IMR-90 (cell line): ENCODE measurements around the gene BRDT. TPM values are rescaled to one million over a fixed set of nuclear protein-coding genes. Genes with fewer than 3 reads are reported as not detected.

Experiments
- ATAC-seq: fragments of 200-7000 bp; cut with Tn5 transposase; 2 replicates; pipeline ENCODE4 v1.9.1; 2020; ENCODE audit warnings: low read depth, mild to moderate bottlenecking, moderate library complexity
- BruUV-seq: library from RNA; stranded (reverse); fragments of 400-500 nt; replicated peaks from 2 replicates; lab custom pipeline; 2021; lab: Mats Ljungman, UMichigan
- CTCF ChIA-PET: fragments of 300-600 bp; formaldehyde crosslinking; extraction: SDS; loops from one replicate; lab custom pipeline; 2021; ENCODE audit warnings: antibody characterized with exemption; lab: Yijun Ruan, JAX
- POLR2A ChIA-PET: fragments of 300-600 bp; sonication (Branson Sonifier 250); formaldehyde crosslinking; loops from one replicate; lab custom pipeline; 2022; ENCODE audit warnings: antibody characterized with exemption; ENCODE audit not compliant: unreplicated experiment; lab: Charles Lee
- DNase-seq: peaks from one replicate; pipeline ENCODE4 v3.0.0; 2013
- H2AFZ ChIP-seq: replicated peaks from 2 replicates; pipeline ENCODE3; 2013; ENCODE audit warnings: low read length, mild to moderate bottlenecking; ENCODE audit not compliant: poor library complexity
- H2AK5ac ChIP-seq: 2 replicates; pipeline ENCODE4 v1.6.1; 2013; ENCODE audit warnings: low read depth, low read length, inconsistent platforms
- H2AK9ac ChIP-seq: replicated peaks from 2 replicates; pipeline ENCODE3; 2013; ENCODE audit warnings: mild to moderate bottlenecking, low read depth, low read length, moderate library complexity; ENCODE audit not compliant: poor library complexity
- H2BK120ac ChIP-seq: 2 replicates; pipeline ENCODE4 v1.6.1; 2013; ENCODE audit warnings: low read depth, low read length, inconsistent platforms
- H2BK15ac ChIP-seq: 3 replicates; pipeline ENCODE4 v1.6.1; 2013; ENCODE audit warnings: low read depth, low read length, inconsistent platforms
- H2BK20ac ChIP-seq: 2 replicates; pipeline ENCODE4 v1.6.1; 2013; ENCODE audit warnings: low read depth, mild to moderate bottlenecking, inconsistent platforms, low read length, moderate library complexity
- H2BK5ac ChIP-seq: 2 replicates; pipeline ENCODE4 v1.6.1; 2013; ENCODE audit warnings: mild to moderate bottlenecking, low read depth, low read length, inconsistent platforms; ENCODE audit not compliant: poor library complexity, severe bottlenecking
- H3K14ac ChIP-seq: replicated peaks from 2 replicates; pipeline ENCODE4 v1.6.1; 2013; ENCODE audit warnings: low read depth, low read length, inconsistent platforms
- H3K18ac ChIP-seq: 2 replicates; pipeline ENCODE4 v1.6.1; 2013; ENCODE audit warnings: low read depth, low read length, control low read depth
- H3K23ac ChIP-seq: 2 replicates; pipeline ENCODE4 v1.6.1; 2013; ENCODE audit warnings: low read depth, low read length, inconsistent platforms
- H3K27ac ChIP-seq: 2 replicates; pipeline ENCODE4 v1.5.1; 2013; ENCODE audit warnings: mild to moderate bottlenecking, control low read depth, low read length; ENCODE audit not compliant: insufficient read depth
- H3K27me3 ChIP-seq: 2 replicates; pipeline ENCODE4 v1.6.1; 2013; ENCODE audit warnings: low read length; ENCODE audit not compliant: control insufficient read depth, insufficient read depth
- H3K36me3 ChIP-seq: 2 replicates; pipeline ENCODE4 v1.6.1; 2013; ENCODE audit warnings: low read length, mixed read lengths; ENCODE audit not compliant: control insufficient read depth, insufficient read depth
- H3K4ac ChIP-seq: 2 replicates; pipeline ENCODE4 v1.6.1; 2013; ENCODE audit warnings: low read depth, low read length, inconsistent platforms
- H3K4me1 ChIP-seq: 2 replicates; pipeline ENCODE4 v1.6.1; 2013; ENCODE audit warnings: low read length, mixed read lengths; ENCODE audit not compliant: control insufficient read depth, insufficient read depth
- H3K4me2 ChIP-seq: 2 replicates; pipeline ENCODE4 v1.6.1; 2013; ENCODE audit warnings: low read depth, mild to moderate bottlenecking, control low read depth, low read length, moderate library complexity
- H3K4me3 ChIP-seq: 2 replicates; pipeline ENCODE4 v1.5.1; 2013; ENCODE audit warnings: low read depth, mild to moderate bottlenecking, control low read depth, low read length, moderate library complexity; ENCODE audit not compliant: insufficient read depth
- H3K56ac ChIP-seq: 2 replicates; pipeline ENCODE4 v1.6.1; 2013; ENCODE audit warnings: low read length, inconsistent platforms; ENCODE audit not compliant: insufficient read depth; ENCODE audit errors: extremely low read depth
- H3K79me1 ChIP-seq, 2 experiments: 2 replicates each; pipeline ENCODE4 v1.6.1; 2013; ENCODE audit warnings: low read length in 2 of 2, inconsistent platforms in 1 of 2, low read depth in 1 of 2
- H3K9ac ChIP-seq: 2 replicates; pipeline ENCODE4 v1.6.1; 2013; ENCODE audit warnings: low read depth, low read length, control low read depth
- H3K9me1 ChIP-seq: 2 replicates; pipeline ENCODE4 v1.6.1; 2013; ENCODE audit warnings: low read length, inconsistent platforms; ENCODE audit not compliant: insufficient read depth
- H3K9me3 ChIP-seq: 2 replicates; pipeline ENCODE4 v1.6.1; 2013; ENCODE audit warnings: low read length; ENCODE audit not compliant: control insufficient read depth, insufficient read depth
- H4K20me1 ChIP-seq: 2 replicates; pipeline ENCODE4 v1.6.1; 2013; ENCODE audit warnings: low read length, inconsistent platforms; ENCODE audit not compliant: insufficient read depth
- H4K5ac ChIP-seq: 2 replicates; pipeline ENCODE4 v1.6.1; 2013; ENCODE audit warnings: mild to moderate bottlenecking, low read depth, low read length, control low read depth
- H4K8ac ChIP-seq, 2 experiments: 2 replicates each; pipeline ENCODE4 v1.6.1; 2013; ENCODE audit warnings: low read depth in 2 of 2, low read length in 2 of 2, control low read depth in 1 of 2, inconsistent platforms in 1 of 2
- H4K91ac ChIP-seq: 2 replicates; pipeline ENCODE4 v1.6.1; 2013; ENCODE audit warnings: low read depth, low read length, inconsistent platforms; ENCODE audit not compliant: insufficient read depth
- BHLHE40 ChIP-seq: fragments of 150-350 bp; IDR thresholded peaks from 2 replicates; pipeline ENCODE4 v1.6.1; 2016; ENCODE audit warnings: mild to moderate bottlenecking, low read depth, low read length
- CEBPB ChIP-seq: IDR thresholded peaks from 2 replicates; pipeline ENCODE4 v1.6.1; 2012; ENCODE audit warnings: low read depth, low read length, improper control_type of control experiment
- CTCF ChIP-seq: conservative IDR thresholded peaks from 2 replicates; pipeline ENCODE4 v1.5.1; 2012; ENCODE audit warnings: mild to moderate bottlenecking, low read depth, low read length, improper control_type of control experiment
- FOS ChIP-seq: fragments of 150-350 bp; IDR thresholded peaks from 2 replicates; pipeline ENCODE4 v1.6.1; 2016; ENCODE audit warnings: low read depth, low read length
- MAFK ChIP-seq: IDR thresholded peaks from 2 replicates; pipeline ENCODE4 v1.6.1; 2012; ENCODE audit warnings: low read depth, low read length, improper control_type of control experiment
- MAZ ChIP-seq: IDR thresholded peaks from 2 replicates; pipeline ENCODE4 v1.6.1; 2012; ENCODE audit warnings: low read depth, mild to moderate bottlenecking, low read length, improper control_type of control experiment, moderate library complexity, borderline replicate concordance
- MXI1 ChIP-seq: IDR thresholded peaks from 2 replicates; pipeline ENCODE4 v1.6.1; 2012; ENCODE audit warnings: low read depth, mild to moderate bottlenecking, low read length, moderate library complexity, borderline replicate concordance
- RAD21 ChIP-seq: IDR thresholded peaks from 2 replicates; pipeline ENCODE4 v1.6.1; 2012; ENCODE audit warnings: low read length, improper control_type of control experiment
- RFX5 ChIP-seq: IDR thresholded peaks from 2 replicates; pipeline ENCODE4 v1.8.0; 2012; ENCODE audit warnings: low read depth, mild to moderate bottlenecking, low read length, moderate library complexity
- SMC3 ChIP-seq: fragments of 150-350 bp; IDR thresholded peaks from 2 replicates; pipeline ENCODE4 v1.6.1; 2016; ENCODE audit warnings: low read depth, mild to moderate bottlenecking, antibody characterized with exemption, low read length, moderate library complexity
- USF2 ChIP-seq: fragments of 150-350 bp; IDR thresholded peaks from 2 replicates; pipeline ENCODE4 v1.6.1; 2017; ENCODE audit warnings: mild to moderate bottlenecking, antibody characterized with exemption, low read length, low read depth
- WGBS, 2 experiments: methylation state at CpG; one replicate each; pipeline versions ENCODE4 v1.1.5 to v1.1.7; 2013; ENCODE audit warnings: missing lambda C conversion rate in 2 of 2; ENCODE audit not compliant: insufficient read length in 1 of 2; ENCODE audit errors: extremely low coverage in 2 of 2; 5-methylcytosine and 5-hydroxymethylcytosine counted together
- dilution Hi-C: fragments of 300-500 bp; cut with HindIII; formaldehyde crosslinking; loops from one replicate; pipeline ENCODE4 v1.14.3; 2018; ENCODE audit warnings: low sequenced_read_pairs; ENCODE audit not compliant: unreplicated experiment
- in situ Hi-C: fragments of 300-500 bp; cut with MboI; formaldehyde crosslinking; loops from 3 replicates; pipeline ENCODE4 v1.14.3; 2019; ENCODE audit warnings: low sequenced_read_pairs, inconsistent platforms, mixed read lengths
- intact Hi-C: fragments of 100-400 bp; cut with micrococcal nuclease; formaldehyde crosslinking; loops from 2 replicates; pipeline ENCODE4 v1.10.0; 2022
- polyA plus RNA-seq, 3 experiments: library from polyadenylated mRNA; depleted of rRNA; stranded (reverse); fragments of >200 nt; gene quantifications; 2 replicates each; pipeline ENCODE4 v1.2.3, GENCODE V29; 2012; ENCODE audit warnings: low replicate concordance in 1 of 3
- total RNA-seq: library from RNA; depleted of rRNA; stranded (reverse); fragments of >200 nt; gene quantifications from 2 replicates; pipeline ENCODE4 v1.2.3, GENCODE V29; 2012

BRDT gene
- total and polyA plus RNA-seq, 2 of the 4 experiments (the other 2 are of a cell fraction) = not detected

GRCh38 chr1:92026806-92027205 is 77.6 kb downstream of the BRDT start:
- in situ Hi-C loops = no loop called here
- Histone ChIP-seq H3K23ac (no peak overlapping the region), H2BK20ac (no peak overlapping the region), H4K5ac (no peak overlapping the region), H2BK120ac (no peak overlapping the region), H3K4ac (no peak overlapping the region), H3K9ac (no peak overlapping the region), H3K4me1 (peaks cover 6% of the 10 kb centered on the region), H2AFZ (no peak overlapping the region), H3K27me3 (no peaks in the 10 kb centered on the region), H3K18ac (no peak overlapping the region), H2AK9ac (no peak overlapping the region), H3K9me1 (peaks cover 4% of the 10 kb centered on the region; the same call in 1 of the 2 replicates), H4K20me1 (no peaks in the 10 kb centered on the region), H2BK15ac (no peak overlapping the region), H4K91ac (no peak overlapping the region), H2BK5ac (no peak overlapping the region), H4K8ac (no peak overlapping the region), H3K79me1 (no peaks in the 10 kb centered on the region; a peak in 1 of 4 replicates), H3K4me3 (no peak overlapping the region), H3K56ac (no peak overlapping the region), H3K36me3 (no peaks in the 10 kb centered on the region), H3K27ac (no peak overlapping the region), H3K9me3 (peaks cover 5% of the 10 kb centered on the region; the same call in 1 of the 2 replicates), H3K14ac (no peak overlapping the region), H2AK5ac (no peak overlapping the region), H3K4me2 (no peak overlapping the region)
- intact Hi-C loops = no loop called here
- CTCF ChIA-PET = no interaction called here
- POLR2A ChIA-PET = no interaction called here
- 93% methylated on average over 5 of the region's 9 CpGs; no CpG with 5 or more reads in 1 of the 2 experiments for WGBS, 2 experiments
- DNase-seq (no peak), ATAC-seq (no peak)
- no TSS peak for BruUV-seq
- TF ChIP-seq SMC3 (no peak), RAD21 (no peak), RFX5 (no peak), FOS (no peak), CEBPB (no peak), USF2 (no peak), MAFK (no peak), MXI1 (no peak), MAZ (no peak), CTCF (no peak), BHLHE40 (no peak)
- dilution Hi-C loops = no loop called here
